Activated naive CD8-positive, alpha-beta T cell treated with anti-CD3 and anti-CD28 coated beads, Interleukin-2, amount 50 U/mL, for 16 hours (primary cell): ENCODE data around the gene THOC6.
"Not testable (repeated sequence)": the region's sequence is repeated elsewhere in the genome, so short reads cannot be mapped to it uniquely, and the experiment has no call there.

ENCODE experiments used
- DNase-seq: peaks from one replicate; pipeline ENCODE4 v3.0.0-alpha.2; 2020; ENCODE audit warnings: low read depth, low spot score

The THOC6 gene

DNA sequence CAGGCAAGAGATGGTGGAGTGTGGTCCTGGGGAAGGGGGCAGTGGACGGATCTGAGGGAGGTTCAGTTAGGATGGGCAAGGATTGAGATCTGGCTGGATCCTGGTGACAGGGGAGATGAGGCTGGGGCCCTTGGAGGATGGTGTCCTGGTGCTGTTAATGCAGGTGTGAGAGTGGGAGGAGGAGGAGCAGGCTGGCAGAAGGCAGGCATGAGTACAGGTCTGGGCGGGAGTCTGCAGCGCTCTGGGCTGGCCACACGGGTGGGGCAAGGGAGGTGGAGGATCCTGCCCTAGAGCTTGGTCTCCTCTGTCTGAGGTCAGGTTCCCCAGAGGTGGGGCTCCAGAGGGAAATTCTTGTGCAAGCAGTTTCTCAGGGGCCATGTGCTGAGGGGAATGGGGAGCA is 48.3 kb downstream of the THOC6 start:
- DNase-seq: not testable (repeated sequence)

DNA sequence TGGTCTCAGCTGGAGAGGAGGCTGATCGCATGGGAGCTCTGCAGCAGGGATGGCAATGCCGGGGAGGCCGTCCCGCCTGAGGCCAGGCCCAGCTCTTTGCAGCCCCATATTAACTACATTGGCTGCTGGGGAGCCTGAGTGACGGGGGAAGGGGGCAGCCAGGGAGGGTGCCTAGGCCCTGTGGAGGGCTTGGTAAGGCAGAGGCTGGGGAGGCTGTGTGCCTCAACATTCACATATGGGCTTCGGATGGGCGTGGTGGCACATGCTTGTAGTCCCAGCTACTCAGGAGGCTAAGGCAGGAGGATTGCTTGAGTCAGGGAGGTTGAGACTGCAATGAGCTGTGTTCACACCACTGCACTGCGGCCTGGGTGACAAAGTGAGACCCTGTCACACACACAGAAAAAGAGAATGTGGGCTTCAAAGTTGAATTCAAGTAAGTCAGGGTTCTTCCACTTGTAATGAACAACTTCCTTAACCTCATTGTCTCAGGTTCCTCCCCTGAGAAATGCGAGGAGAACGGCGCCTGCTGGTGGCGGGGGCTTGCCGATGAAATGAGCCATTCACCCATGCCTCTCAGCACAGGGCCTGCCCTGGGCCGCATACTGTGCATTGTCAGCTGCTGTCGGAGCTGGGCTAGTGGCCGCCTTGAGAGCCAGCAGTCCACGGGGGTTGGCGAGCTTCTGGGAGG is 48.9 kb downstream of the THOC6 start:
- DNase-seq: not testable (repeated sequence)

DNA sequence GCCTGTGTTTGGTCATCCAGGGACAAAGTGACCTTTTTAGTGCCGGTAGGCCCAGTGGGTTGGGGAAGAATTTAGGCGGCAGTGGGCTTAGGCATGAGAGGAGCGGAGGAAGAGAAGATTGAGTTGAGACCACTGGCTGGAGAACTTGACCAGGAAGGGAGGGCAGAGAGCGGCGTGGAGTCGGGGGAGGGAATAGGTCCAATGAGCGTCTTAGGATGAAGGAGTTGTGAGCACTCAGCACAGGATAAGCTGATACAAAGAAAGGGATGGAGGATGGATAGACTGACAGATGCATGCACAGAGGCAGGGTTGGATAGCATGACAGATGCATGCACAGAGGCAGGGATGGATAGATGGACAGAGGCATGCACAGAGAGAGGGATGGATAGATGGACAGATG is 49.6 kb downstream of the THOC6 start:
- no peak for DNase-seq

DNA sequence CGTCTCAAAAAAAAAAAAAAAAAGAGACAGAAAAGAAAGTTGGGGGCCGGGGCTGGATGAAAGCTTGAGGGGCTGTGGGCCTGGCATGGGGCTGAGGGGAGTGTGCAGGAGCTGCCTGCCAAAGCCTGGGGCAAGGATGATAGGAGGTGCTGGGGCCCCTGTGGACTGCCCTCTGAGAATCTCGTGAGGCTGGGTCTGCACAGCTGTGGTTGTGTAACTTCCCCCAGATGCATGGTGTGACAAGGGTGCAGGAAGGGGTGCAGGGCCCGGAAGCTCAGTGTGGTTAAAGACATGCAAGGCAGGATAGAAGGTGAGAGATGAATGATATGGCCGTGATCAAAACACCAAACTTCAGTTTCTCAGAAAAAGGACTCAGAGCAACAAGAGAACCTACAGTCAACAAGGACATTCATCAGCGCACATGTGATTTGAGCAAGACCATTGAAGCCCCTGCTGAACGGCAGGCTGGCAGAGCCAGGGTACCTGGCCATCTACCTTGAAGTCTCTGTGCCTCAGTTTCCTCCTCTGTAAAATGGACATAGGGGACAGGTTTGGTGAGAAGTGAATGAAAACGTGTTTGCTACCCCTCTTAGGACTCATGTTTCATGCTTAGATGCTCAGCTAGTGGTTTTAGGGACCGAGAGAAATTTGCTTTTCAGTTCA is 51.2 kb downstream of the THOC6 start:
- peak; percentile 40 for DNase-seq

DNA sequence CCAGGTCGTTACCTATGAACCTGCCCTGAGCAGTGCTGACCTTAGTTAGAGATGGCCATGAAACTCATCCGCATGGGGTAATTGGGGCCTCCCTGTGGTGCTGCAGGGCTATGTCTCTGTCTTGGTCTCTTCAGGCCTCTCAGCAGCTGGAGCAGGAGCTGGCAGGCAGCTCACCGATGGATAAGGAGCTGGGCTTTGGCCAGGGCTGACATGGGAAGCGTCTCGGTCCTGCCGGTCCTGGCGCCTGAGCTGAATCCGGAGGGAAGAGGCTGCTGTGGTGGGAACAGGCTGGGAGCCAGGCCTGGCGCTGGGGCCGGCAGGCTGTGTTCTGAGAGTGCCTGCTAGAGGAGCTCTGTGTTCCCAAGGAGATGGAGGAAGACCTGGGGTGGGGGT is 51.7 kb downstream of the THOC6 start:
- no peak for DNase-seq

DNA sequence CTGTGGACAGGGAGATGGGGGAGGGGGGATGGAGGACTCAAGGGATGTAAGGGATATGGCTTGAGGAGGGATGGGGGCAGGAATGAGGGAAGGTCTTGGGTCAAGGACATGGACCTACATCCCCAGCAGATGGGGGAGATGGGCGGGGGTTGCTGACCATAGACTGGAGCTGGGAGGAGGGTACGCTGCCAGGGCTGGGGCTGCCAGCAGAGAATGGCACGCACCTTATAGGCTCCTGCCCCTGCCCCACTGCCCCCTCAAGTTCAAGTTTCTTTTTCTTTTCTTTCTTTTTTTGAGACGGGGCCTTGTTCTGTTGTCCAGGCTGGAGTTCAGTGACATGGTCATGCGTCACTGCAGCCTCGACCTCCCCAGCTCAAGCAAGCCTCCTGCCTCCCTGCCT is 52.1 kb downstream of the THOC6 start:
- not testable (repeated sequence) for DNase-seq

DNA sequence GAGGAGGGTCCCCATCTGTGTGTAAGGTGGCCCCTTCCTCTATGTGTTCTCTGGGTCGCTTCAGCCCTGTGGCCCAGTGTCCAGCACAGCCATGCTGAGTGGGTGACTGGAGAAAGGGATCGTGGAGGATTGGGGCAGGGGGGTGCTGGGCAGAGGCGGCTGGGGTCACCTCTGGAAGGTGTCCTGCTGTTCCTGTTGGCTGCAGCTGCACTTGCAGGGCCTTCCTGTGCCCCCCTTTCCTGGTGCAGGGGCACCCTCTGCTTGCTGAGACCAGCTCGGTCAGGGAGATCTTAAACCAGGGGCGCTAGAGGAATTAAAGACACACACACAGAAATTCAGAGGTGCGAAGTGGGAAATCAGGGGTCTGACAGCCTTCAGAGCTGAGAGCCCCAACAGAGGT is 52.7 kb downstream of the THOC6 start:
- no peak for DNase-seq
